ENCODE data around the gene CPNE4.

CPNE4 gene

DNA sequence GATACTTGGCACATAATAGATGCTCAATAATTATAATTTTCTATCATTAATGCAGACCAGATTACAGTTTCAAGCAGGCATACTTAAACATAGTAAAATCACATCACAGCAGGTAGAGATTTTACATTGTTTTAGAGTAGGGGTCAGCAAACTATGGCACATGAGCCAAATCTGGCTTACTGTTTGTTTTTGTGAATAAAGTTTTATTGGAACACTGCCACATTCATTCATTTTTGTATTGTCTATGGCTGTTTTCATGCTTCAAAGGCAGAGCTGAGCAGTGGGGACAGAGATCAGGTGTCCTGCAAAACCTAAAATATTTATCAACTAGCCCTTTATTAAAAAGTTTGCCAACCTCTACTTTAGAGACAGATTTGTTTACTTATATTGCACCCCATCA, 342.5 kb downstream of the CPNE4 start:
- Histone ChIP-seq H3K27ac (ENCODE audit: low read depth, low read length) (no peak overlapping the region), H3K9ac (ENCODE audit: low read length) (no peak overlapping the region), H3K9me3 (ENCODE audit: low read length) (no peaks in the 10 kb centered on the region), H3K36me3 (ENCODE audit: insufficient read depth, low read length) (no peaks in the 10 kb centered on the region), H3K4me1 (ENCODE audit: insufficient read depth, low read length) (no peaks in the 10 kb centered on the region), H3K4me3 (ENCODE audit: low read depth in 1 of 2, low read length in 2 of 2) (no peak overlapping the region), H3K27me3 (ENCODE audit: control insufficient read depth in 1 of 2, insufficient read depth in 2 of 2, low read length in 2 of 2) (no peaks in the 10 kb centered on the region)

DNA sequence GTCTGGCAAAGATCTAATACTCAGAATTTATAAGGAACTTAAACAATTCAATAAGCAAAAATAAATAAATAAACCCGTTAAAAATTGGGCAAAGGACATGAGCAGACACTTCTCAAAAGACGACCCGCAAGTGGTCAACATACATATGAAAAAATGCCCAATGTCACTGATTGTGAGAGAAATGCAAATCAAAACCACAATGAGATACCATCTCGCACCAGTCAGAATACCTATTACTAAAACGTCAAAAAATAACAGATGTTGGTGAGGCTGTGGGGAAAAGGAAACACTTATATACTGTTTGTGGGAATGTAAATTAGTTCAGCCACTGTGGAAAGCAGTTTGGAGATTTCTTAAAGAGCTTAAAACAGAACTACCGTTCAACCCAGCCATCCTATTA, 344.0 kb downstream of the CPNE4 start:
- no peaks in the 10 kb centered on the region for H3K4me1 ChIP-seq (ENCODE audit: insufficient read depth, low read length)
- no peaks in the 10 kb centered on the region for H3K36me3 ChIP-seq (ENCODE audit: insufficient read depth, low read length)
- no peaks in the 10 kb centered on the region for H3K9me3 ChIP-seq (ENCODE audit: low read length)
- H3K9ac ChIP-seq (ENCODE audit: low read length): no peak overlapping the region
- H3K27ac ChIP-seq (ENCODE audit: low read depth, low read length): no peak overlapping the region
- H3K4me3 ChIP-seq (ENCODE audit: low read depth in 1 of 2, low read length in 2 of 2): no peak overlapping the region
- H3K27me3 ChIP-seq (ENCODE audit: control insufficient read depth in 1 of 2, insufficient read depth in 2 of 2, low read length in 2 of 2): no peaks in the 10 kb centered on the region

DNA sequence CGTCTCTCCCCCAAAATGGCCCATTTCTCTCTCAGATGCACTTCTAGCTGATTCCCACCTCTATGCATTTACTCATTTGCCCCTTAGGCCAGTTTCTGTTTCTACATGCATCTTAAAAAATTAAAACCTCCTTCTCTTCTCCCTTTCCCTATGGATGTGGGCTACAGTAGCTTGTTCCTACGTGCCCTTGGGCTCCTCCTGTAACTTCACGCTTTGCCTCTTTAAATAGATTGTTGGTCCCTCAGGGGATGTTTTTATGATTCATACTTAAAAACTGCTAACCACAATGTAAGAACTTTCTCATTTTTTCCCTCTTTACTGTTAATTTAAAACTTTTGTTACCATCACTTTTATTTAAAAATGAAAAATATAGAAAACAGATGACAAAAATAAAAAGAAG, 346.4 kb downstream of the CPNE4 start:
- Histone ChIP-seq H3K9ac (ENCODE audit: low read length) (no peak overlapping the region), H3K4me1 (ENCODE audit: insufficient read depth, low read length) (no peaks in the 10 kb centered on the region), H3K36me3 (ENCODE audit: insufficient read depth, low read length) (no peaks in the 10 kb centered on the region), H3K9me3 (ENCODE audit: low read length) (no peaks in the 10 kb centered on the region), H3K27ac (ENCODE audit: low read depth, low read length) (no peak overlapping the region), H3K4me3 (ENCODE audit: low read depth in 1 of 2, low read length in 2 of 2) (no peak overlapping the region), H3K27me3 (ENCODE audit: control insufficient read depth in 1 of 2, insufficient read depth in 2 of 2, low read length in 2 of 2) (no peaks in the 10 kb centered on the region)

DNA sequence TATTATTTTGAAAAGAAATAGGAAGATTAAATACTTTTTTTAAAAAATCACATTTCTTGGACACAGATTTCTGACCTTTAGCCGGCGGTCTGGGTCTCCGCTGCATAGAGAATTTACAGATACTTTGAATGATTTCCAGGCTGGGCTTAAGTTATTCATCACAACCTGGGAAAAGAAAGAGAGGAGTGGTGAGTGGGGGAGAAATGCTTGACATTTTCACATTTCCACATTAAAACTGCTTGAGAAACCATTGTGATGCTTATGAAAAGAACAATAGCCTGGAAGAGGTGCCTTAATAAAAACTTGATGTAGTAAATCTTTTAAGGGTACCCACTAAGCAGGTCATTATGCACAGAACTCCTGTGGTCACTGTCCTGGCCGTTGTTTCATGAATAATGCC, 365.2 kb downstream of the CPNE4 start:
- H3K9ac ChIP-seq (ENCODE audit: low read length): no peak overlapping the region
- H3K4me3 ChIP-seq (ENCODE audit: low read depth in 1 of 2, low read length in 2 of 2): no peak overlapping the region
- no peaks in the 10 kb centered on the region for H3K9me3 ChIP-seq (ENCODE audit: low read length)
- H3K36me3 ChIP-seq (ENCODE audit: insufficient read depth, low read length): no peaks in the 10 kb centered on the region
- H3K27ac ChIP-seq (ENCODE audit: low read depth, low read length): no peak overlapping the region
- H3K4me1 ChIP-seq (ENCODE audit: insufficient read depth, low read length): no peaks in the 10 kb centered on the region
- no peaks in the 10 kb centered on the region for H3K27me3 ChIP-seq (ENCODE audit: control insufficient read depth in 1 of 2, insufficient read depth in 2 of 2, low read length in 2 of 2)

DNA sequence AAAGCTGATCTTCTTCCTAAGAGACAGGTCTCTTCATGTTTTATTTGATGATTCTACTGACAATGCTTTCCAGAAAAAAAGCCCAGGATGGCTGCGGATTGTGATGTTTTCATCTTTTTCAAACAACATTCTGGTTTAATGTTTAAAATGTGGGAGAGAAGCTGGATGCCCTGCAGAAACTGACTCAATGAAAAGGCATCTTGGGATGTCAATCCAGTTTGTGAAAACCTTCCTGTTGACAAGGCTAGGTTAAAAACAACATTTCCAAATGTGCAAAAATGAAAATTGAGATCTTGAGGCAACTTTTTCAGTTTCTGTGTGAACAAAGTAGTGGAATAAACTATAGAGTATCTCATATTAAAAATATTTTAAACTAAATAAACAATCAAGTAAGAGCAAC, 376.0 kb downstream of the CPNE4 start:
- no peaks in the 10 kb centered on the region for H3K9me3 ChIP-seq (ENCODE audit: low read length)

DNA sequence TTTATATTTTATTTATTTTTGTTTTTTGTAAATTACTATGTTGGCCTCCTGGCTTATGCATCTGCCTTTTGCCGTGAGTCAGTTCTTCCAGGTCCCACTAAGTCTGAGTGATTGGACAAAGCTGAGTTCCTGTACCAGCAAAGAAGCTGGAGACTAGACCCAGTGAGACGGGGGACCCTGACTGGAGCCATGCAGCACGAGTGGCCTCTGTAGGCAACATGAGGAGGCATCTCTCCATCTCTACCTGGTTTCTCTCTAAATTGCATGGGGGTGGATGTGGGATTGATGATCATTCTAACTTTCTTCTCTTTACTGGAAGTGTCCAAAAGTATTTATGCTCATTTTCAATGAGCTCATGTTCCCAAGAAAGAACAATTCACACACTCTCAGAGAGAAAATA, 376.7 kb downstream of the CPNE4 start:
- Histone ChIP-seq H3K4me1 (ENCODE audit: insufficient read depth, low read length) (no peaks in the 10 kb centered on the region), H3K36me3 (ENCODE audit: insufficient read depth, low read length) (no peaks in the 10 kb centered on the region), H3K27me3 (ENCODE audit: control insufficient read depth in 1 of 2, insufficient read depth in 2 of 2, low read length in 2 of 2) (no peaks in the 10 kb centered on the region), H3K9me3 (ENCODE audit: low read length) (no peaks in the 10 kb centered on the region), H3K4me3 (ENCODE audit: low read depth in 1 of 2, low read length in 2 of 2) (no peak overlapping the region), H3K27ac (ENCODE audit: low read depth, low read length) (no peak overlapping the region), H3K9ac (ENCODE audit: low read length) (no peak overlapping the region)

More for the DNA sequence above, 376.0 kb downstream of the CPNE4 start:
- Histone ChIP-seq H3K36me3 (ENCODE audit: insufficient read depth, low read length) (no peaks in the 10 kb centered on the region), H3K27me3 (ENCODE audit: control insufficient read depth in 1 of 2, insufficient read depth in 2 of 2, low read length in 2 of 2) (no peaks in the 10 kb centered on the region), H3K27ac (ENCODE audit: low read depth, low read length) (no peak overlapping the region), H3K9ac (ENCODE audit: low read length) (no peak overlapping the region), H3K4me3 (ENCODE audit: low read depth in 1 of 2, low read length in 2 of 2) (no peak overlapping the region), H3K4me1 (ENCODE audit: insufficient read depth, low read length) (no peaks in the 10 kb centered on the region)

DNA sequence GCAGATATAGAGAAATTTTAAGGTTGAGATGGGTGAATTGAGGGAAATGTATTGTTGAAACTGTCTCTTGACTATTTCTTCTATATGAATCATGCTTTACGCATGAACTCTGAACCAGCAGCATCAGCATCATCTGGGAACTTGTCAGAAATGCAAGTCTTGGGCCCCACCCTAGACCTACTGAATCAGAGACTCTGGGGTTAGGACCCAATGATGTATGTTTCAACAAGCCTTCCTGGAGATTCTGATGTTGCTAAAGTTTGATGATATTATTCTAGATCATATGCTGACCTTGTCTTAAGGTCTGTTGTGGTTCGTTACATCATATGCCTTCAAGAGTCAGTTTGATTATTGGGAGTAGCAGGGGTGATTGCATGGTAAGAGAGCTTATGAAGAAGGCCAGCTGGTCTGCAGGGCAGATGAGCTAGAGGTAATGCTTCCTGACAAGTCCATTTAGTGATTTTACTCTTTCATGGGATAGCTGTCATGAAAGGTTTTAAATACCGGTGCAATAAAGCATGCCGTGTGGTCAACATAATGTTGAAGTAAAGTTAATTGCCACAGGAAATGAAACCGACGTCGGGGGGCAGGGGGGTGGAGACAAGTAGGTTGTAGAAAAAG, 379.6 kb downstream of the CPNE4 start:
- Histone ChIP-seq H3K27me3 (ENCODE audit: control insufficient read depth in 1 of 2, insufficient read depth in 2 of 2, low read length in 2 of 2) (no peaks in the 10 kb centered on the region), H3K4me3 (ENCODE audit: low read depth in 1 of 2, low read length in 2 of 2) (no peak overlapping the region), H3K27ac (ENCODE audit: low read depth, low read length) (no peak overlapping the region), H3K9me3 (ENCODE audit: low read length) (no peaks in the 10 kb centered on the region), H3K4me1 (ENCODE audit: insufficient read depth, low read length) (no peaks in the 10 kb centered on the region), H3K36me3 (ENCODE audit: insufficient read depth, low read length) (no peaks in the 10 kb centered on the region), H3K9ac (ENCODE audit: low read length) (no peak overlapping the region)

DNA sequence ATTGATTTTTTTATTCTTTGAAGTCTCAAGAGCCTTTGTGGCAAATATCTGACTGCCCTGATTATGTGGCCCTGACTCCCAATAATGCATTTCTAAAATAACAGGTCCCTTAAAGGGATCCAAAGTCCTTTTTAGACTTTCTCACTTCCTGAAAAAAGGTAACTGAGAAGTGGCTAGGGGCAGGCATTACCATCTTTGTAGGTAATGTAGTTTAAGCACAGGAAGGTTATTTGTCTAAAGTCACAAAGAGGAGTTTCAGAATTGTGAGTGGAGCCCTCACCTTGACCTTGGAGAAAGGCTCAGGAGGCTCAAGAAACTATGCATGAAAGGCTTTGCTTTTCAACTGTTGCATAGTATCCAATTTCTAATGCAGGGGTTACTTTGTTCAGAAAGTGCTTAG, 389.2 kb downstream of the CPNE4 start:
- Histone ChIP-seq H3K27me3 (ENCODE audit: control insufficient read depth in 1 of 2, insufficient read depth in 2 of 2, low read length in 2 of 2) (no peaks in the 10 kb centered on the region), H3K4me3 (ENCODE audit: low read depth in 1 of 2, low read length in 2 of 2) (no peak overlapping the region), H3K9me3 (ENCODE audit: low read length) (no peaks in the 10 kb centered on the region), H3K4me1 (ENCODE audit: insufficient read depth, low read length) (no peaks in the 10 kb centered on the region), H3K36me3 (ENCODE audit: insufficient read depth, low read length) (no peaks in the 10 kb centered on the region), H3K27ac (ENCODE audit: low read depth, low read length) (no peak overlapping the region), H3K9ac (ENCODE audit: low read length) (no peak overlapping the region)

DNA sequence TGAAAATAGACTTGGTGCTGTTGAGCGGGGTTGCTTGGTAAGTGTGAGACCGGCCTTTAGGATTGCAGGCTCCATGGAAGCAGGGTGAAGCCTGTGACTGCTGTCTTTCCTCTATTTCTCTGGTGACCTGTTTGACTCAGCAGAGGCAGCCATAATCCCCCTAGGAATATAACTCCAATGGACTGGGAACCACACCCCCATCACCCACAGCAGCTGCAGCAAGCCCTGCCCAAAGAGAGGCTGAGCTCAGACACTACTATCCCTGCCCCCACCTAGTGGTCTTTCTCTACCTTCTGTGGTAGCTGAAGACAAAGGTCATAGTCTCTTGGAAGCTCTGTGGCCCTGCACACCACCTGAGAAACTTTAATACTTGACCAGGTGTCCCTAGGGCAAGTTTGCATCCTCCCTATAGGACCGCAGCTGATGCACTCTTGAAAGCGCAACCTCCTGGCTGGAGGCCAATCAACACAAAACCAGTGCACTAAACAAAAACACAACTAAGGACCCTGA, 398.5 kb downstream of the CPNE4 start:
- H3K9me3 ChIP-seq (ENCODE audit: low read length): no peaks in the 10 kb centered on the region

DNA sequence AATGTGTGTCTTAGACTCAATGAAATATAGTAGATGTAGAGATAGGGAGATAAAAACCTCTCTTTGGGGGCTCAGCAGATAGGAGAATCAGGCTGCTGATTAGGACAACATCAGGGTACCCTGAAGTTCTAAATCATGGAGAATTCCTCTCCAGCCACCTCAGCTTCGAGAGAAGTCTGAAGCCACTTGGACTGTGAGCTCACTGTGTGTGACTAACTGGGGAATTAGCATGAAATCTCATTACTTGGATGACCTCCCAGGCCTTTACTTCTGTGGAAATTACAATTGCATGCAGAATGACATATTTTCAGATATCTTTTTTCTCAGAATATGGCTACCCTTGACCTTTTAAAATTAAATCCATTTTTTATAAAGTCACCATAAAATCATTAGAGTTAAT, 404.0 kb downstream of the CPNE4 start:
- H3K36me3 ChIP-seq (ENCODE audit: insufficient read depth, low read length): no peaks in the 10 kb centered on the region

More for the DNA sequence above, 398.5 kb downstream of the CPNE4 start:
- Histone ChIP-seq H3K27ac (ENCODE audit: low read depth, low read length) (no peak overlapping the region), H3K4me1 (ENCODE audit: insufficient read depth, low read length) (no peaks in the 10 kb centered on the region), H3K9ac (ENCODE audit: low read length) (no peak overlapping the region), H3K4me3 (ENCODE audit: low read depth in 1 of 2, low read length in 2 of 2) (no peak overlapping the region), H3K27me3 (ENCODE audit: control insufficient read depth in 1 of 2, insufficient read depth in 2 of 2, low read length in 2 of 2) (no peaks in the 10 kb centered on the region), H3K36me3 (ENCODE audit: insufficient read depth, low read length) (no peaks in the 10 kb centered on the region)

DNA sequence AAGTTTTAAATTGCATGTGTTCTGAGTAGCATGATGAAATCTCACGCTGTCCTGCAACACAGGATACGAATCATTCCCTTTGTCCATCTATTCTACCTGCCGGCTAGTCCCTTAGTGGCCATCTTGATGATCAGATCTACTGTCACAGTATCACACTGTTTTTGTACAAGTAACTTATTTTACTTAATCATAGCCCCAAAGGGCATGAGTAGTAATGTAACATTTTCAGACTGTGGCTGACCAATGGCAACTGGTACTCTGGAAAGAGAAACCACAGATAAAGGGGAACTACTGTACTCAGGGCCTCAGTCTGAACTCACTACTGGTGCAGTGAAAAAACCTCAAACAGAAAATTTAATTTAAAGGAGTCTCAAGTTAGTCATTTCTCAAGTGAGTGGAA, 404.7 kb downstream of the CPNE4 start:
- Histone ChIP-seq H3K4me3 (ENCODE audit: low read depth in 1 of 2, low read length in 2 of 2) (no peak overlapping the region), H3K27ac (ENCODE audit: low read depth, low read length) (no peak overlapping the region), H3K36me3 (ENCODE audit: insufficient read depth, low read length) (no peaks in the 10 kb centered on the region), H3K9ac (ENCODE audit: low read length) (no peak overlapping the region), H3K9me3 (ENCODE audit: low read length) (no peaks in the 10 kb centered on the region), H3K27me3 (ENCODE audit: control insufficient read depth in 1 of 2, insufficient read depth in 2 of 2, low read length in 2 of 2) (no peaks in the 10 kb centered on the region), H3K4me1 (ENCODE audit: insufficient read depth, low read length) (no peaks in the 10 kb centered on the region)

More for the DNA sequence above, 404.0 kb downstream of the CPNE4 start:
- Histone ChIP-seq H3K4me3 (ENCODE audit: low read depth in 1 of 2, low read length in 2 of 2) (no peak overlapping the region), H3K9me3 (ENCODE audit: low read length) (no peaks in the 10 kb centered on the region), H3K27ac (ENCODE audit: low read depth, low read length) (no peak overlapping the region), H3K9ac (ENCODE audit: low read length) (no peak overlapping the region), H3K4me1 (ENCODE audit: insufficient read depth, low read length) (no peaks in the 10 kb centered on the region), H3K27me3 (ENCODE audit: control insufficient read depth in 1 of 2, insufficient read depth in 2 of 2, low read length in 2 of 2) (no peaks in the 10 kb centered on the region)

DNA sequence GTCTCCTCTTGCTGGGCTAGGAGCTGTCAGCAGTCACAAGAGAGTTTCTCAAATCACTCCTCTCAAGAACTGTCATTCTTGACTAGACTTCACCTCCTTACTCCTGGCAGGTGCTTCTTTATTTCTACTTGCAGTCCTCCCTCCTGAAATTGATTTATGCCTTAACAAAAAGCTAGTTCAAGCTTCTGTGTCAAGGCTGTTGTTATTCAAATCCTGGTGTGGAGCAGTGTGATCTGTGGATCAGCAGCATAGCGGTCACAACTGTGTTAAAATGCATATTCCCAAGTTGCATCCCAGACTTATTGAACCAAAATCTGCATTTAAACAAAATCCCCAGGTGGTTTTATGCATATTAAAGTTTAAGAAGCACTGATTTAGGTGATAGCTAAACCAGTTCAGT, 411.4 kb downstream of the CPNE4 start:
- no peaks in the 10 kb centered on the region for H3K27me3 ChIP-seq (ENCODE audit: control insufficient read depth in 1 of 2, insufficient read depth in 2 of 2, low read length in 2 of 2)
- H3K36me3 ChIP-seq (ENCODE audit: insufficient read depth, low read length): no peaks in the 10 kb centered on the region
- H3K9me3 ChIP-seq (ENCODE audit: low read length): no peaks in the 10 kb centered on the region
- H3K4me1 ChIP-seq (ENCODE audit: insufficient read depth, low read length): no peaks in the 10 kb centered on the region
- no peak overlapping the region for H3K27ac ChIP-seq (ENCODE audit: low read depth, low read length)
- no peak overlapping the region for H3K9ac ChIP-seq (ENCODE audit: low read length)
- no peak overlapping the region for H3K4me3 ChIP-seq (ENCODE audit: low read depth in 1 of 2, low read length in 2 of 2)
